Skeletal muscle satellite cell (primary cell): ENCODE measurements around the gene AQP3. TPM values are rescaled to one million over a fixed set of nuclear protein-coding genes. Genes with fewer than 3 reads are reported as not detected.
"Not testable (repeated sequence)": the region's sequence is repeated elsewhere in the genome, so short reads cannot be mapped to it uniquely, and the experiment has no call there.

ENCODE experiments used
- H3K27me3 ChIP-seq: 2 replicates; pipeline ENCODE4 v1.7.0; 2013; ENCODE audit warnings: low read length; ENCODE audit not compliant: control insufficient read depth, insufficient read depth
- H3K36me3 ChIP-seq: 2 replicates; pipeline ENCODE4 v1.7.0; 2013; ENCODE audit warnings: mild to moderate bottlenecking, control low read depth, low read length; ENCODE audit not compliant: insufficient read depth
- H3K4me1 ChIP-seq: 2 replicates; pipeline ENCODE4 v1.7.0; 2013; ENCODE audit warnings: low read length; ENCODE audit not compliant: control insufficient read depth, insufficient read depth
- H3K4me2 ChIP-seq: 2 replicates; pipeline ENCODE4 v1.7.0; 2013; ENCODE audit warnings: mild to moderate bottlenecking, low read length
- H3K4me3 ChIP-seq: 2 replicates; pipeline ENCODE4 v1.7.0; 2013; ENCODE audit warnings: low read length
- H3K9ac ChIP-seq: 2 replicates; pipeline ENCODE4 v1.7.0; 2013; ENCODE audit warnings: mild to moderate bottlenecking, low read depth, low read length, moderate library complexity
- H3K9me3 ChIP-seq: replicated peaks from 2 replicates; pipeline ENCODE4 v1.7.0; 2013; ENCODE audit warnings: mild to moderate bottlenecking, control low read depth, low read length
- small RNA-seq: library from RNA; depleted of rRNA; stranded (forward); fragments of <200 nt; gene quantifications from one replicate; pipeline ENCODE3, GENCODE V24; 2012

AQP3 gene

DNA sequence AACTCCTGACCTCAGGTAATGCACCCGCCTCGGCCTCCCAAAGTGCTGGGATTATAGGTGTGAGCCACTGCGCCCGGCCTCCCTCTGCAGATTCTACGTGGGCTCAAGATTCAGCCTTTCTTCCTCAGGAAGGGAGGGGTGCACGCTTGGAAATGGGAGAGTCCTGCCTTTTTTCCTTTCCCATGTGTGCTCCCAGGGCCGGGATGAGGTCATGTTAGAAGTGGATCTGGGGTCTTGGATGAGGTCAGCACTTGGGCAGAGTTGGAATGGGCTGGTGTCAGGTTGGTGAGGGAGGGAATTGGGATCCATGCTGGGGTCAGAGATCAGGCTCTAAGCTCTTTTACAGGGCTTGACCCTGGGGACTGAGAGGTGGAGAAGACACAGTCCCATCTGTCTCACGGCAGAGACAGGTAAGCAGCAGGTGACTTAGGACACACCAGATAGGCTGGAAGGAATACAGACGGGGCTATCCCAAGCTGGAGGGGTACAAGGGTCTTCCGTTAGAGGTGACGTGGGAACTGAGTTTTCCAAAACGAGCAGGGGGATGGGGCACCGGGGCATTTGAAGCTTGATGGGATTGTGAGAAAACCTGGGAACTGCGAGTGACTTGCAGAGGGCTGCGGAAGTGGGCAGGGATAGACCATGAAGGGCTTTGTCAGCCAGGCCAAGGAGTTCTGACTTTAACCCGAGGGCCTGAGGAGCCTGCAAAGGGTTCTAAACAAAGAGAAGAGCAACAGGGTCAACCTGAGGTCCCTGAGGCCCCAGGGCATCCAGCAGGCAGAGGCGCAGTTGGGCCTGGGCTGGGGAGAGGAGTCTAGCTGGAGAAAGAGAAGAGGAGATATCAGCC lies 43.2 kb downstream of the AQP3 start:
- Histone ChIP-seq H3K9me3 (no peaks in the 10 kb centered on the region), H3K27me3 (peaks cover 3% of the 10 kb centered on the region), H3K4me3 (no peak overlapping the region), H3K4me2 (no peak overlapping the region), H3K9ac (no peak overlapping the region), H3K36me3 (no peaks in the 10 kb centered on the region), H3K4me1 (no peaks in the 10 kb centered on the region)

DNA sequence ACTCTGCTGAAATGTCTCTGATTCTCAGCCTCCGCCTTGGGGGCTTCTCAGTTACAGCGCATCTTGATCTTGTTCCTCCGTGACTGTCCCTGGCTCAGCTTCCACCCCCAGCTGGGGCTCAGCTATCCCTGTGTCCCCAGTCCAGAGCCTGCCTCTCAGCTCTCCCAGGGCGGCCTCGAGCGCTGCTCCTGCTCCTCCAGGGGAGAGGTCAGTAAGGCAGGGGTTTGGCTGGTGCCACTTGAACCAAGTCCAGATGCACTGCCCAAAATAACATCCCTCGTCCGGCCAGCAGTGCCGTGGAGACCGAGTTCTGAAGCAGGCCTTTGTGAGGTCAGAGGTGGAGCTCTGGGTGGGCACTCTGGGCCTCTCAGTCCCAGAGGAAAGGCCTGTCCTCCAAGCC lies 45.0 kb downstream of the AQP3 start, which contains the start of gene AQP7:
TSS of gene AQP7 (minus strand) at position 198 of the 400 bp plus-strand sequence. CDS start 1,306 bp downstream, outside the sequence.
- H3K27me3 ChIP-seq, H3K9ac ChIP-seq, H3K36me3 ChIP-seq, H3K4me3 ChIP-seq, H3K4me2 ChIP-seq, H3K4me1 ChIP-seq, H3K9me3 ChIP-seq: not testable (repeated sequence)

DNA sequence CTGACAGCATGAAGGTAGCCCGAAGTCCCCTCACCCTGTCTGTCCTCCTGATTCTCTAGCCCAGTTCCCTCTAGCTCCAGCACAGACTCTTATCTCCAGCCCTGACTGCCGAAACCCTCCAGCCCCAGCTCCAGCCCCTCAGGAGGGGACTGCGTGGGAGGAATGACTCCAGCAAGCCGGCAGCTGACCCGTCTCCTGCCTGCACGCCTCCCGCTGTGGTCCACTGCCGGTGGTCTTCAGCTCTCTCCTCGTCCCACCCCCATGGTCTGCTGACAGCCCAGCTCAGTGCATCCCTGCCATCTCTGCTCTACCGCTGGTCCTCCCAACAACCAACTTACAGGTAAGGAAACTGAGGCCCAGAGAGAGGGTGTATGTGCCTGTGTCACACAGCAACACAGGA lies 45.6 kb downstream of the AQP3 start:
- not testable (repeated sequence) for H3K4me3 ChIP-seq, H3K36me3 ChIP-seq, H3K27me3 ChIP-seq, H3K9ac ChIP-seq, H3K4me1 ChIP-seq, H3K9me3 ChIP-seq, H3K4me2 ChIP-seq

DNA sequence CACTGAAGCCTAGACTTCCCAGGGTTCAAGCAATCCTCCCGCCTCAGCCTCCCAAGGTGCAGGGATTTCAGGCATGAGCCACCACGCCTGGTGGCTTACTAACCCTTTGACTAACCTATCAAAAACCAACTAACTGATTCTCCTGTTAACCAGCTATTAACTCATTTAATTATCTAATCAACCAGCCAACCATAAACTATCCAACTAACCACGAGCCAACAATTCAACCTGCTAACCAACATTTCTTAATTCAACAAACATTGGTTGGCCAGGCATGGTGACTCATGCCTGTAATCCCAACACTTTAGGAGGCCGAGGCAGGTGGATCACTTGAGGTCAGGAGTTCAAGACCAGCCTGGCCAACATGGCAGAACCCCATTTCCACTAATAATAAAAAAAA lies 48.3 kb downstream of the AQP3 start:
- not testable (repeated sequence) for H3K4me3 ChIP-seq, H3K9ac ChIP-seq, H3K9me3 ChIP-seq, H3K36me3 ChIP-seq, H3K27me3 ChIP-seq, H3K4me2 ChIP-seq, H3K4me1 ChIP-seq

DNA sequence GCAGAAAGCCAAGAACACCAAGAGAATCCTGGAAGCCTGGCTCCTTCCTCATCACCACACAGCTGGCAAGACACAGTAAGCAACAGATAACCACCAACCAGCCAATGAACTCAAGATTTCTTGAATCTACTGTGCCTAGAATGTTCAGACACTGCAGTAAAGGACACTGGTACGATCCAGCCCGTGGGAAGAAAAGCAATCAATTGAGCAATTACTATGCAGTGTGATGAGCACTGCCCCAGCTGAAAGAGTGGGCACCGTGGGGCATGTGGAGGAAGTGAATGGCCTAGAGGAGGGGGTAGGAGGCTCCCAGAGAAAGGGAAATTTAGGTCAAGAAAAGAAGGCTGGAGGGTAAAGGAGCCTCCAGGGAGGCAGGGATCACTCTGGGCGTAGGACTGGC lies 49.6 kb downstream of the AQP3 start:
- H3K9ac ChIP-seq, H3K9me3 ChIP-seq, H3K27me3 ChIP-seq, H3K4me2 ChIP-seq, H3K36me3 ChIP-seq, H3K4me3 ChIP-seq, H3K4me1 ChIP-seq: not testable (repeated sequence)

DNA sequence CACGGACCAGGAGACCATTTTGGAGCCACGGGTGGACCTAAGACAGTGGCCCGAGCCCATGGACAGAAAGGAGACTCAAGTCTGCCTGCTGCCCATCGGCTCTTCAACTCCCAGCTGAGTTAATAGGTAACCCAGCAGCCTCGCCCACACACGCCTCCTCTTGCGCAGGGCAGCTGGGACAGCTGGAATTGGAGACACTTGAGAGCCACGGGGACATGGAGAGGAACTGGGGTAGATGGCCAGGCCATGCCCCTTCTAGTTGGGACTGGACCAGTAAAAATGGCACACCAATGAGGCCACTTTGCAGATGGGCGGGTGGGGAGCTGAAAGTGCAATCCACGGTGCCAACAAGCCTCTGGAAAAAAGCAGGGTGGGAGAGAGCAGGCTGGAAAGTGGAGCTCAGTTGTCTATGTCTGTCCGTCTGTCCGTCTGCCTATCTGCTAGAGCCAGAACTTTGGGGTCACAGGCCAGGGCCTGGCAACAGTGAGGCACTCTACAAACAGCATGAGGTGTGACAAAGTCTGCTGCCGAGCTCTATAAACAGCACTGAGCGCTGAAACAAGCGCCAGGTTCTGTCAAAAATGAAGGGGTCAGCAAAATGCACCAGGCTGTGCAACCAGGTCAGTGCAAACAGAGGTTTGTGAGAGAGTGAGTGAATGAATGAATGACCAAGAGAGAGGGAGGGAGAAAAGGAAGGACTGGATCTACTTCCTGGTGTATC lies 52.1 kb downstream of the AQP3 start:
- not testable (repeated sequence) for H3K4me3 ChIP-seq, H3K27me3 ChIP-seq, H3K9me3 ChIP-seq, H3K9ac ChIP-seq, H3K4me2 ChIP-seq, H3K36me3 ChIP-seq, H3K4me1 ChIP-seq

DNA sequence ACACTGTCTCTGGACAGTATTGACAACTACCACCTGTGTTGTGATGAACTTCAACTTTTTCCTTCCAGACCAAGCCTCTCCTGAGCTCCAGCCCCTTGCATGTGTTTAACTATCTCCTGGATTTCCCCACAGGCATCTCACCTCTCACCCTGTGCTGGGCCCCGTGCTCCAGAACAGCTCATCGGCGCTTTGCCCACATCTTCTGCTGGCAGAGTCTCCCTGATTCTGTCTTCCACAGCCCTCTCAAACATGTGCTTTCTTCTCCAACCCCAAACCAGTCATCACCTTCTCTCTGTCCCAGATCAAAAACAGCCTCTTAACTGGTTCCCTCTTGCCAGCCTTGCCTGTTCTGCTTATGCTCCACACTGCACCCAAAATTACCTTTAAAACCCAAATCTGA lies 53.4 kb downstream of the AQP3 start:
- H3K27me3 ChIP-seq, H3K4me1 ChIP-seq, H3K4me3 ChIP-seq, H3K9me3 ChIP-seq, H3K36me3 ChIP-seq, H3K4me2 ChIP-seq, H3K9ac ChIP-seq: not testable (repeated sequence)

DNA sequence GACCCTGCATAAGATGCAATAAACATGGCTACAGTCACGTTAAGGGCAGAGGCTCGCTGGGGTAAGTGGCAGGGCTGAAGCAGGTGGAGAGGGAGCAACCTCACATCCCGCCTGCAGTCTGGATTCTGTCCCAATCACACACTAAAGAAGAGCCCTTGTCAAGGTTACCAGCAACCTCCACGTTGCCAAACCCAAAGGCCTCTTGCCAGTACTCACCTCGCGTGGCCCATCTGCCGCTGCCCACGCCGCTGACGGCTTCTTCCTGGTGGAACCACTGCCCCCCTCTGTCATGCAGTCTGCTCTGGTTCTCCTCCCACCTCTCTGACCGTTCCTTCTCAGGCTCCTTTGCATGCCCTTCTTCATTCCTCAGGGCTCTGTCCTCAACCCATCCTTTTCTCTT lies 53.8 kb downstream of the AQP3 start:
- H3K9ac ChIP-seq = no peak overlapping the region
- H3K4me3 ChIP-seq = no peak overlapping the region
- H3K27me3 ChIP-seq = peaks cover 7% of the 10 kb centered on the region
- H3K9me3 ChIP-seq = no peaks in the 10 kb centered on the region
- no peak overlapping the region for H3K4me2 ChIP-seq
- H3K36me3 ChIP-seq = no peaks in the 10 kb centered on the region
- H3K4me1 ChIP-seq = peaks cover 10% of the 10 kb centered on the region

DNA sequence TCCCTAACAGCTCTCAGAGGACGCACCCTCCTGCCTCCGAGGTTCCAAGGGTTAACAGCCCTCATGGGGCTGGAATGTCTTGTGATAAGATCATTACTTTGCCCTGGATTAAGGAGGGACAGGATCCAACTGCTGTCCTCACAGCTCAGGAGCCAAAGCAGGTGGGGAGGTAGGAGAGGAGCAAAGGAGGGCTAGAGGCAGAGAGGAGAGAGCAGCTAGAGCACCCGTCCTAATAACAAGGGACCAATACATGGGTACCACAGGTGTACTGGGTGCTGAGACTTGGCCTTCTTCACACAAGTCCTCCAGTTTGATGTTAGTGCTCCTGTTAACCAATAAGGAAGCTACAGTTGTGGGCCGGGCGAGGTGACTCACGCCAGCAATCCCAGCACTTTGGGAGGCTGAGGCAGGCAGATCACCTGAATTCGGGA lies 54.8 kb downstream of the AQP3 start:
- H3K4me2 ChIP-seq, H3K9me3 ChIP-seq, H3K4me3 ChIP-seq, H3K9ac ChIP-seq, H3K36me3 ChIP-seq, H3K4me1 ChIP-seq: not testable (repeated sequence)
- peaks cover 11% of the 10 kb centered on the region for H3K27me3 ChIP-seq

Small RNAs within 50 kb of the gene (small RNA-seq; reads per million reads assigned to genes)
- gene AL356218.2 (not detected), gene MIR6851 (not detected)
